NCI-H146 treated with DMSO at 0.1 percent for 48 hours (cell line): ENCODE measurements around the gene HS6ST1.
"Not testable (repeated sequence)": the region's sequence is repeated elsewhere in the genome, so short reads cannot be mapped to it uniquely, and the experiment has no call there.

Experiments
- DNase-seq: peaks from one replicate; lab custom pipeline; 2025; ENCODE audit not compliant: unreplicated experiment; lab: John Stamatoyannopoulos, UW

Gene HS6ST1

GRCh38 chr2:128269990-128270671, 48.5 kb downstream of the HS6ST1 start:
- no peak for DNase-seq

GRCh38 chr2:128269063-128269989, 49.3 kb downstream of the HS6ST1 start:
- DNase-seq = no peak

DNA sequence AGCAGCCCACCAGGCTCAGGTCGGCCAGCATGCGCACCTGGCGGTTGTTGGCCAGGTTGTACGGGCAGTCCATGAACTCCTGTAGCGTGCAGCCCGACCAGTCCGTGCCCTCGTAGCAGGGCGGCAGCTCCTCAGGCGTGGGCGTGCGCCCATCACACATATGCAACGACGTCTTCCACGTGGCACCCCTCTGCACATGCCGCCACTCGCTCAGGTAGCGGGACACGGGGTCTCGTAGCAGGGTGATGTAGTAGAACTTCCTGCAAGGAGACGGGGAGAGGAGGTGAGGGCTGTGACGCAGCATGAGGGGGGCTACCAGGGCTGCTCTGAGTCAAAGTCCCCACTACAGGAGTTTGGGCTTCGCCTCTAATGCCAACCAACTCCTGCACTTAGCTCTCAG, 50.1 kb downstream of the HS6ST1 start:
- not testable (repeated sequence) for DNase-seq

DNA sequence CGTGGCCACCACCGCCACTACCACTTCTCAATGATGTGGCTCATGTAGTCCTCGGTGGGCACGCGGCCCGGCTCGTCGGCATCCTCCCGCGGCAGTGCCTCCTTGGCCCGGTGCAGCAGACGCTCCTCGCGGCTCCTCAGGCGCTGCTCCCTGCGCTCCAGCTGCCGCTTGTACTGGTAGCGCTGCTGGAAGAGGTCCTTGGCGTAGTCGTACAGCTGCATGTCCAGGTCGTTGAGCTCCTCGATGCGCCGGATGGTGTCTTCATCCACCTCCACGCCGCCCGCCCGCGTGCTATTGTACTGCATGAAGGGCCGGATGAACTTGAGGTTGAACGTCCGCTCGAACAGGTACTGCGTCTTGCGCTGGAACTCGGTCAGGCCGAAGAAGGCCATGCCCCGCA, 50.5 kb downstream of the HS6ST1 start:
- not testable (repeated sequence) for DNase-seq

- not testable (repeated sequence) for DNase-seq
These were observed 51.0 kb downstream of the HS6ST1 start for GRCh38 chr2:128267649-128268048.

DNA sequence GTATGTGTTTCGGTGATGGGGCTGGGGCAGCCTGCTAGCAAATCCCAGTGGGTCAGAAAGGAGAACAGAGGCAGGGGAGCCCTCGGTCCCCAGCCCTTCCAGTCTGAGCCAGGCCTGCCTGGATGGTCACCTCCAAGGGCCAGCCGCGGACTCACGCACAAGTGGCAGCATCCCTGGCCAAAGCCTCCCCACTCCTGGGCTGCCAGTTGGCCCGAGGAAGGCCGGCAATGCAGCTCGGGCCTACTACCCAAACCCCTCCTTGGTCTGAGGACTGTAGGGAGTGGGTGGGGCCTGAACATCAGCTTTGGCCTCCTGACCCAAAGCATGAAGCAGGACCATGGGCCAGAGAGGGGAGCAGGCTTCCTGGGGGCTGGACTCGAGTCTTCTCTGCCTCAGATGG, 51.5 kb downstream of the HS6ST1 start:
- DNase-seq = not testable (repeated sequence)

- DNase-seq = not testable (repeated sequence)
These were observed 52.2 kb downstream of the HS6ST1 start for GRCh38 chr2:128266463-128266862.

DNA sequence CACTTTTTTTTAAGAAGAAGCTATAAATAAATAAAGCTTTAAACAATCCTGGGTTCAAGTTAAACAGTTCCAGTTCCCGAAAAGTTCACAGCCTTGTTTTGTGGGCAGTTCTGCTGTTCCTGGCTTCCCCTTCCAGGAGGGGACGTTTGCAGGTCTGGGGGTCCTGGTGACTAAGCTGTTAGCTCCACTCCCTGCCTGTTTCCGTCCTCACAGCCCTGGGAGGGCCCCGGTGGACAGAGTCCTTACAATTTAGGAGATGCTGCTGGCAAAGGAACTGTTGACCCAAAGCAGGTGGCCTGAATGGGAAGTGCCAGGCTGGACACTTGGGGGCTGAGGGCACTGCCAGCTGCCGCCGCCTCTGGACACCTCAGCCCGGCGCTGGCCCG, 53.1 kb downstream of the HS6ST1 start:
- not testable (repeated sequence) for DNase-seq

- no peak for DNase-seq
These were observed 53.6 kb downstream of the HS6ST1 start for GRCh38 chr2:128264881-128265607.

GRCh38 chr2:128263902-128264331, 54.8 kb downstream of the HS6ST1 start:
- DNase-seq = no peak

DNA sequence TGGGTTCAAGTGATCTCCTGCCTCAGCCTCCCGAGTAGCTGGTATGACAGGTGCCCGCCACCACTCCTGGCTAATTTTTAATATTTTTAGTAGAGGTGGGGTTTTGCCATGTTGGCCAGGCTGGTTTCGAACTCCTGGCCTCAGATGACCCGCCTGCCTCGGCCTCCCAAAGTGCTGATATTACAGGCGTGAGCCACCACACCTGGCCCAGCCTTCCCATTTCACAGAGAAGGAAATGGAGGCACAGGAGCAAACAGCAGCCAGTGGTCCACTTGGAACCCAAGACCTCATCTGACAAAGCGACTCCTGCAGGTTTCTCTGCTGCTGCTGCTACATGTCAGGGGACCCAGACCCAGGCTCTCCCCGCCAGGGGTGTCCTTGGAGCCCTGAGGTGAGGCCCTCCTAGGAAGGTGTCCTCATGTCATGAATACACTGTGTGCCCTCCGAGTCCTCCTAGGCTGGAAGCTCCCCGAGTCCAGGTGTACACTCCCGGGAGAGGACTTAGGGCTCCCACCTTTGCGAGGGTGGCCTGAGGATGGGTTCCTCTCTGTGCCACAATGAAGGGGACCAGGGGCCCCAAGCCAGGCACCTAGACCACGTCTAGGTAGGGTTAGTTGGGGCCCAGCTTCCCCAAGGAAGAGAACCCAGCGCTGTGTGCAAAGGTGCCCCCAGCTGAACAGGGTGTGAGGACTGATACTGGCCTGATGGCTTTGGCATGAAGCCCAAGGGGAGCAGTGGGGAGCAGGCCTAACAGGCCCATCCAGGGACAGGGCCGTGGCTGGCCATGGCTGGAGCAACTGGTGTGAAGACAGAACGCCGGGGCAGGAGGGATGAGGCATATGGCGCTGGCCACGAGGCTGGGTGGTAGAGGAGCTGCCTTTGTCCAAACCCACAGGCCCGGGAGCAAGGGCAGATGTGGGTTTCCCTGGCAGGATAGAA, 56.1 kb downstream of the HS6ST1 start:
- DNase-seq = no peak

DNA sequence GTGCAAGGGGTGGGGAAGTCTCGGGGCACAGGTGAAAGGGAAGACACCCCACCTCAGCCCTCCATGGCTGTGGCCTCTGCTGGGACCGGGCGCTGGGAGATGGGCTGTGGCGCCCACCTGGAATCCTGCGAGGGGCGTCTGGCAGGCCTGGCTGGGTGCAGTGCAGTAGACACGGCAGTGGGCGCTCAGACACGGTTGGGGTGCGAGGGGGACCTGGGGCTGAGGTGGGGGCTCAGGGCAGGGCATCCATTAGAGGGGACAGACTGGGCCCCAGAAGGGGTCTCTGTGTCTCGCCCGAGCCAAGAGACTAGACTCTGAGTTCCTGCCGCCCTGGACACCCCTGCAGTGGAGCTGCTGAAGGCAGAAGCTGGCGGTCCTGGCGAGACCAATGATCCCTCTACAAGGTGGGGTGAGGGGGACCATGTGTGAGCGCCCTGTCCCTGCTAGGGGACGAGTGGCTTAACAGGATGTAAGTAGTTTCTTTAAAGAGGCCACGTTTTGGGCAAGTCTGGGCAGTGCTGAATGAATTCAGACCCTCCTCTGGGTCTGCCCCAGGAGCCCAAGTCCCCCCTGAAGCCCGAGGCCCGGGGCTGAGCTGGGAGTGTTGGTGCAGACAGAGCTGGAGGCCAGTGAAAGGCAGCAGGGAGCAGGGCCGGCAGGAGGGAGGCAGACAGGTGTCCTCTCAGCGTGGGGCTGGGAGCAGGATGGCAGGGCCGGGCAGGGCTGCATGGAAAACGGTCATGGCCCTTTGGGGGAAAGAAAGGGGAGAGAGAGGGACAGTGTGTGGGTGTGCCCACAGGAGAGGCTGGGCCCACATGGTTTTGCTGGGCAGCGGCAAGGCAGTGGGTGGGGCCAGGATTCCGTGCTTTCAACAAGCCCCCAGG, 57.2 kb downstream of the HS6ST1 start:
- DNase-seq = peak; percentile 82

DNA sequence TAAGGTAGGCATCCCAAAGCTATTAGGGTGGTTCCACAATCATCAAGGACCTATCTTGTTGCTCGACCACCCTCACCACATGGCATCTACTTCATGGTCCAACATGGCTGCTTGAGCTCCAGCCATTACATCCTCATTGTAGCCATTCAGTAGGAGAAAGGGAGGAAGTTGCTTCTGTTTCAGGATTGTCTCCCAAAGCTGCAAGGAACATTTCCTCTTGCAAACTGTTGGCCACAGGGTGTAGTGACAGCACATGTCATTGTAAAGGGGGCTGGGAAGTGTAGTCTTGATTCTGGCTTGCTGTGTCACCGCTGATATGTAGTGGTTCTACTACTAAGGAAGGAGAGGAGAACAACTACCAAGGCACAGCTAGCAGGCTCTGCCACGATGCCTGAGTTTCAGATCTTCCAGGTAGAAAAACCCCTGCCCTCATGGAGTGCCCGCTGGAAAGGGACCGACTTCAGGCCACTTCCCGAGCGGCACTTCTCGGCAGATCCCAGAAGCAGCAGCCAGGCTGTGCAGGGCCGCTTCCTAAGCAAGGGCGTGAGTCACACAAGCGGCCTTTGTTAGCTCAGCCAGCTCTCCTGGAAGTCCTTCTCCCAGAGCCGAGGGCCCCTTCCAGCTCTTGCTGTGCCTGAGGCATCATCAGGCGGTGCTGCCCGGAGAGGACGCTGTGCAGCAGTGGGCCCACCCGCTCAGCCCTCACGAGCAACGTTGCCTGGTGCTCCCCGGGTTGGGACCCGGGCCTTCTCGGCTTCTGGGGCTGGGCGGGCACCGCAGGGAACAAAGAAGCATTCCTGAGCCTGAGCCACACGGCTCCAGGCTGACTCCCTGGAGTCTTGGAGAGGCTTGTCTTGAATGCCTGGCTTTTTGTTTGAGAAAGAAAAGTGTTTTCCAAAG, 58.2 kb downstream of the HS6ST1 start:
- no peak for DNase-seq

- DNase-seq = no peak
These were observed 59.1 kb downstream of the HS6ST1 start for GRCh38 chr2:128259585-128259984.

GRCh38 chr2:128258218-128258617, 60.5 kb downstream of the HS6ST1 start:
- DNase-seq = no peak

DNA sequence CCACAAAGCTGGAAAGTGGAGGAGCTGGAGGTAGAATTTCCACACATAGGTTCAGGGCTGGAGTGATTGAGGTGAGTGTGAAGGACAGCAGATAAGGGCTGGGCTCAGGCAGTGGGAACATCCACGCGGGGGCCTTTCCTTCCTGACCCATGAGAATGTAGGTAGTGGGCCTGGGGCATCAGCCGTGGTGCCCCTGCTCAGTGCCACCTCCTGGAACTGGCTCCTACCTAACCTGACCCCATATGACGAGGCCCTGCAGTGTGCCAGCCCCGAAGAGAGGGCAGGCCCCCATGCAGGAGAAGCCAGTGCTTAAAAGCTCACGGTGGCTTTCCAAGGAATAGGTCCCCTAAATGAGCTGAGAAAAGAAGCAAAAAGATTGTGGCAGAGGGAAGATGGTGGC, 66.2 kb downstream of the HS6ST1 start:
- no peak for DNase-seq

DNA sequence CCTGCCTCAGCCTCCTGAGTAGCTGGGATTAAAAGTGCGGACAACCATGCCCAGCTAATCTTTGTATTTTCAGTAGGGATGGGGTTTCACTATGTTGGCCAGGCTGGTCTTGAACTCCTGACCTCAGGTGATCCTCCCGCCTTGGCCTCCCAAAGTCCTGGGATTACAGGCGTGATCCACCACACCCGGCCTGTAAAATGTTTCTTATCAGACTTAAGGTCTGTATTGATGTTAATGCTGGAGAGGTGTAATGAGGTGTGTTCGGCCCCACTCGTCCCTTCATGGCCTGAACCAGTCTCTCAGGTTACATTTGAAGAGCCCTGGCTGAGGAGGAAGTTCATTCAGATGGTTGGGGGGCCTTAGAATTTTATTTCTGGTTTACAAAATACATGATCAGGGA, 66.6 kb downstream of the HS6ST1 start:
- DNase-seq = not testable (repeated sequence)

GRCh38 chr2:128250229-128251025, 68.2 kb downstream of the HS6ST1 start:
- DNase-seq = no peak
